Prostate gland (tissue), 2 donors: ENCODE data around the gene VAMP3.
A peak's percentile ranks its signal among the peaks of the same experiment; 100 is the strongest.

Source experiments
- CTCF ChIP-seq, 4 experiments: fragments of 200-600 bp in 2 of 4; fragments of 450-650 bp in 2 of 4; sonication (generic) in 2 of 4; IDR thresholded peaks; 1 replicate in 3 of 4; 2 replicates in 1 of 4; pipeline ENCODE4 v1.5.1; 2016 to 2019; ENCODE audit warnings: antibody characterized with exemption in 4 of 4, mild to moderate bottlenecking in 2 of 4, moderate library complexity in 2 of 4
- POLR2AphosphoS5 ChIP-seq: sonication (generic); formaldehyde crosslinking; IDR thresholded peaks from one replicate; pipeline ENCODE4 v1.6.1; 2017; ENCODE audit warnings: antibody characterized with exemption

- peak; percentile 63 for TF ChIP-seq POLR2AphosphoS5
- TF ChIP-seq CTCF (IDR thresholded peaks at IDR 0.05) = peak; percentile 63 to 93 (median 82)
Measured at GRCh38 chr1:7752512-7753417, 18.3 kb upstream of the VAMP3 start.
